ENCODE data around the gene FUT2. TPM values are rescaled to one million over a fixed set of nuclear protein-coding genes. Genes with fewer than 3 reads are reported as not detected.

Gene FUT2
- total and polyA plus RNA-seq, 2 donors (not counting 1 experiment from before 2014, with no cell fraction given): under 0.01 TPM; not detected in 1

DNA sequence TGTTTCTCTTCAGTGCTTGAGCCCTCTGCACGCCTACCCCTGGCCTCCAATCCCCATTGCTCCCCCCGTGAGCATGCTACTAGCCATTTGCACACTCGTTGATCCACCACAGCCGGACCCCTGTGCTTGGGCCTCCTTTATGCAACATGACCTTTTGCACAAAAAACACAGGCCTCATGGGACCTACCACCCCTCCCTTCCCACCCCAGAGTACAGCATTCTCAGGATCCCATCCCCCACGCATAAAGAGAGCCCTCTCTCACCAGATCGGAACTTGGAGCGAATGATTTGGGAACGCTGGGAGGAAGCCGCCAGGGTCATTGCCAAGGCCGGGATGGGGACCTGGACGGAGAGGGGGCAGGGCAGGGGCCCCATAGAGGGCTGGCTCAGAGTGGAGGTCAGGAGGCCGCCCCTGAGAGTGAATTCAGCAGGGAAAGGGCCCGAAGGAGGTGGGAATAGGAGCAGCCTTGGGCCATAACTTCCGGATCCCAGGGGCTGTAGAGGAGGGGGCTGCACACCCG, 23.0 kb downstream of the FUT2 start:
- Histone ChIP-seq H3K27me3 (ENCODE audit: control insufficient read depth, insufficient read depth, low read length) (no peaks in the 10 kb centered on the region), H2AFZ (ENCODE audit: low read length) (no peak overlapping the region), H3K4me2 (ENCODE audit: extremely low read depth, insufficient read depth, low read length) (no peak overlapping the region), H3K79me2 (ENCODE audit: control insufficient read depth, insufficient read depth, low read length) (no peaks in the 10 kb centered on the region), H3K4me1 (ENCODE audit: control insufficient read depth, extremely low read depth, insufficient read depth, low read length) (peaks cover 6% of the 10 kb centered on the region), H3K36me3 (ENCODE audit: control insufficient read depth, insufficient read depth, low read length) (no peaks in the 10 kb centered on the region), H3K4me3 (replicated peaks in 1 of 4; ENCODE audit: control extremely low read depth in 1 of 4, insufficient read depth in 1 of 4, low read depth in 3 of 4, low read length in 4 of 4) (no peak overlapping the region), H3K9ac (ENCODE audit: insufficient read depth, low read length) (no peak overlapping the region), H3K27ac (ENCODE audit: insufficient read depth, low read length) (no peak overlapping the region), H4K20me1 (ENCODE audit: control insufficient read depth, extremely low read depth, insufficient read depth, low read length) (no peaks in the 10 kb centered on the region), H3K9me3 (ENCODE audit: control insufficient read depth, insufficient read depth, low read depth, low read length) (no peaks in the 10 kb centered on the region)
- TF ChIP-seq EZH2 (IDR thresholded peaks at IDR 0.05; ENCODE audit: low read length, missing control alignments): no peak
- TF ChIP-seq, protein P1, sequence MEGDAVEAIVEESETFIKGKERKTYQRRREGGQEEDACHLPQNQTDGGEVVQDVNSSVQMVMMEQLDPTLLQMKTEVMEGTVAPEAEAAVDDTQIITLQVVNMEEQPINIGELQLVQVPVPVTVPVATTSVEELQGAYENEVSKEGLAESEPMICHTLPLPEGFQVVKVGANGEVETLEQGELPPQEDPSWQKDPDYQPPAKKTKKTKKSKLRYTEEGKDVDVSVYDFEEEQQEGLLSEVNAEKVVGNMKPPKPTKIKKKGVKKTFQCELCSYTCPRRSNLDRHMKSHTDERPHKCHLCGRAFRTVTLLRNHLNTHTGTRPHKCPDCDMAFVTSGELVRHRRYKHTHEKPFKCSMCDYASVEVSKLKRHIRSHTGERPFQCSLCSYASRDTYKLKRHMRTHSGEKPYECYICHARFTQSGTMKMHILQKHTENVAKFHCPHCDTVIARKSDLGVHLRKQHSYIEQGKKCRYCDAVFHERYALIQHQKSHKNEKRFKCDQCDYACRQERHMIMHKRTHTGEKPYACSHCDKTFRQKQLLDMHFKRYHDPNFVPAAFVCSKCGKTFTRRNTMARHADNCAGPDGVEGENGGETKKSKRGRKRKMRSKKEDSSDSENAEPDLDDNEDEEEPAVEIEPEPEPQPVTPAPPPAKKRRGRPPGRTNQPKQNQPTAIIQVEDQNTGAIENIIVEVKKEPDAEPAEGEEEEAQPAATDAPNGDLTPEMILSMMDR (conservative IDR thresholded peaks at IDR 0.05 in 1 of 2, IDR thresholded peaks at IDR 0.05 in 1 of 2; ENCODE audit: low read depth in 1 of 2, low read length in 2 of 2): no peak
- no peak for DNase-seq (ENCODE audit: low read depth in 2 of 2)

DNA sequence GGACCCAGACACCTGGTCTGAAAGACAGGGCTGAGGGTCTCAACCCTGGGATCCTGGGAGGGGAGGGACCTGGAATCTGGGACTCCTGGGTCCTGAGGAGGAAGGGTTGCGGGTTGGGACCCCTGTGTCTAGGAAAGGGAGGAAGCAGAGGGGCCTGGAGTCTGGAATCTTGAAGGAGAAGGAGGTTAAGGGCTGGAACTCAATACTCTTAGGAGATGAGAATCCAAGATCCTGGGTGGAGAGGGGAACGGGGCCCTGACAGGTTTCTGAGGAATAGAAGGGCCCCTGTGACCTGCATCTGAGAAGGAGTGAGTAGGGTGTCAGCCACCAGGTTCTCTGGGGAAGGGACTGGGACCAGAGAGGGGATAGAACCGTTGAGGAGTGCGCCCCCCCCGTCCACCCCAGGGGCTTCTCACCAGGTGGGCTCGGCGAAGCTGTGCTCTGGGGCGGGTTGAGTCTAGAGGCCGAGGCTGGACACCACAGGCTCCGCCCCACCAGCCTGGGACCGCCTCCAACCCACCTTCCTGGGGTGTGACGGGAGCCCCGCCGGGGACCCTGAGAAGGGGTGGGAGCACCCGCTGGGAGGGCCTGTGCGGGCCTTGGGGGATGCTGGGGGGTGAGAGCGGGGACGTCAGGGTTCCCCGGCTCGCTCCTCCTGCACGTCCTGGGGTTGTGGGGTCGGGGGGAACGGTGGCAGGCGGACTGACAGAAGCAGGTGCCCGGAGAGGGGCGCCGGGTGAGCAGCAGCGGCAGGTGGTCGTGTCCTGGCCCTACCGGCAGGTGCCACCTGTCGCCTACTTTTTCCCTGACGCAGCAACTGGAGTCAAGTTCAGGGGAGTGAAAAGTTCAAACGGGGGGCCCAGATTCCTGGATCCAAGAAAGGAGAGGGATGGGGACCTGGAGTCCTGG, 23.7 kb downstream of the FUT2 start, which contains the start of gene MAMSTR:
Gene MAMSTR, minus strand, starts transcription at position 463 of the 909 bp plus-strand sequence. CDS start 694 bp downstream, outside the sequence.
- Histone ChIP-seq H3K36me3 (ENCODE audit: control insufficient read depth, insufficient read depth, low read length) (no peaks in the 10 kb centered on the region), H3K4me2 (ENCODE audit: extremely low read depth, insufficient read depth, low read length) (peak within 1 kb of the TSS; percentile 80), H4K20me1 (ENCODE audit: control insufficient read depth, extremely low read depth, insufficient read depth, low read length) (no peaks in the 10 kb centered on the region), H3K9me3 (ENCODE audit: control insufficient read depth, insufficient read depth, low read depth, low read length) (no peaks in the 10 kb centered on the region), H3K4me3 (replicated peaks in 1 of 4; ENCODE audit: control extremely low read depth in 1 of 4, insufficient read depth in 1 of 4, low read depth in 3 of 4, low read length in 4 of 4) (peak within 1 kb of the TSS; percentile 64 to 73 (median 68)), H3K79me2 (ENCODE audit: control insufficient read depth, insufficient read depth, low read length) (no peaks in the 10 kb centered on the region), H3K27me3 (ENCODE audit: control insufficient read depth, insufficient read depth, low read length) (no peaks in the 10 kb centered on the region), H2AFZ (ENCODE audit: low read length) (peak within 1 kb of the TSS; percentile 66), H3K9ac (ENCODE audit: insufficient read depth, low read length) (no peak within 1 kb of the TSS), H3K27ac (ENCODE audit: insufficient read depth, low read length) (peak within 1 kb of the TSS; percentile 88), H3K4me1 (ENCODE audit: control insufficient read depth, extremely low read depth, insufficient read depth, low read length) (peaks cover 6% of the 10 kb centered on the region)
- DNase-seq (ENCODE audit: low read depth in 2 of 2): no peak
- no peak for TF ChIP-seq EZH2 (IDR thresholded peaks at IDR 0.05; ENCODE audit: low read length, missing control alignments)
- TF ChIP-seq, protein P1 (conservative IDR thresholded peaks at IDR 0.05 in 1 of 2, IDR thresholded peaks at IDR 0.05 in 1 of 2; ENCODE audit: low read depth in 1 of 2, low read length in 2 of 2): no peak

DNA sequence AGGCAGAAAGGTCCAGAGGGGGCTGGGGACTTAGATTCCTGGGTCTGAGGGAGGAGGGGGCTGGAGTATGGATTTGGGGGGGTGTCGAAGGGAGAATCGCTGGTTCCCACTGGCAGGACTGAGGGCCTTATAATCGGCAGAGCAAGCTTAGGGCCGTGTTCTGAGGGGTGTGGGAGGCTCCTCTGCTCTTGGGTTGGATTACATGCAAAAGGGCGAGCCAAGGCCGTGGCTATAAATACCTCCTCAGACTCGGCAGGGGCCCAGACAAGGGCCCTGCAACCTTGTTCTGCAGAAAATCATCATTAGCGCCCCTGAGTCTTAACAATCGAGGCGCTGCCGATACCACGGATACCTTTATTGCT, 24.5 kb downstream of the FUT2 start:
- DNase-seq (ENCODE audit: low read depth in 2 of 2): no peak
- Histone ChIP-seq H3K79me2 (ENCODE audit: control insufficient read depth, insufficient read depth, low read length) (no peaks in the 10 kb centered on the region), H4K20me1 (ENCODE audit: control insufficient read depth, extremely low read depth, insufficient read depth, low read length) (no peaks in the 10 kb centered on the region), H3K27me3 (ENCODE audit: control insufficient read depth, insufficient read depth, low read length) (no peaks in the 10 kb centered on the region), H3K4me1 (ENCODE audit: control insufficient read depth, extremely low read depth, insufficient read depth, low read length) (peaks cover 4% of the 10 kb centered on the region), H3K9me3 (ENCODE audit: control insufficient read depth, insufficient read depth, low read depth, low read length) (no peaks in the 10 kb centered on the region), H3K36me3 (ENCODE audit: control insufficient read depth, insufficient read depth, low read length) (no peaks in the 10 kb centered on the region), H2AFZ (ENCODE audit: low read length) (peak overlapping the region; percentile 66), H3K4me3 (replicated peaks in 1 of 4; ENCODE audit: control extremely low read depth in 1 of 4, insufficient read depth in 1 of 4, low read depth in 3 of 4, low read length in 4 of 4) (peak overlapping the region; percentile 64 to 73 (median 68)), H3K27ac (ENCODE audit: insufficient read depth, low read length) (peak overlapping the region; percentile 88), H3K4me2 (ENCODE audit: extremely low read depth, insufficient read depth, low read length) (peak overlapping the region; percentile 80), H3K9ac (ENCODE audit: insufficient read depth, low read length) (no peak overlapping the region)
- no peak for TF ChIP-seq EZH2 (IDR thresholded peaks at IDR 0.05; ENCODE audit: low read length, missing control alignments)
- TF ChIP-seq, protein P1 (conservative IDR thresholded peaks at IDR 0.05 in 1 of 2, IDR thresholded peaks at IDR 0.05 in 1 of 2; ENCODE audit: low read depth in 1 of 2, low read length in 2 of 2): no peak
